Measurements from ENCODE around the gene ROR1.

DNA sequence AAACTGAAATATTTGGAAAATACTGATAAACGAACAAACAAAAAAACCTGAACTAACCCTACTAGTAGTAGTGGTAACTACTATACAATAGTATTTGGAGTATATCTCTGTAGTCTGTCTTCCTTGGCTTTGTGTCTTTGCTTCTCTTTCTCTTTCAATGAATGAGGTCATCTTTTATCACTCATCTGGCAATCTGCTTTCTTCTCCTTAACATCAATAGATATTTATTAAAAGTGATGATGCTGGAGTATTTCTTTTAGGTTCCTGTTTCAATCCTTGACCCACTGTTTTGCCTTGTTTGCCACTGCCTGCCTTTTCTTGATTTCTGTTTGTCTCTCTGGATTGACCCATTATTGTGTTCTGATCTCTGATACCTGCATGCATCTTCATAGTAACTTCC is 71.5 kb downstream of the ROR1 start:
- TF ChIP-seq, protein P1, sequence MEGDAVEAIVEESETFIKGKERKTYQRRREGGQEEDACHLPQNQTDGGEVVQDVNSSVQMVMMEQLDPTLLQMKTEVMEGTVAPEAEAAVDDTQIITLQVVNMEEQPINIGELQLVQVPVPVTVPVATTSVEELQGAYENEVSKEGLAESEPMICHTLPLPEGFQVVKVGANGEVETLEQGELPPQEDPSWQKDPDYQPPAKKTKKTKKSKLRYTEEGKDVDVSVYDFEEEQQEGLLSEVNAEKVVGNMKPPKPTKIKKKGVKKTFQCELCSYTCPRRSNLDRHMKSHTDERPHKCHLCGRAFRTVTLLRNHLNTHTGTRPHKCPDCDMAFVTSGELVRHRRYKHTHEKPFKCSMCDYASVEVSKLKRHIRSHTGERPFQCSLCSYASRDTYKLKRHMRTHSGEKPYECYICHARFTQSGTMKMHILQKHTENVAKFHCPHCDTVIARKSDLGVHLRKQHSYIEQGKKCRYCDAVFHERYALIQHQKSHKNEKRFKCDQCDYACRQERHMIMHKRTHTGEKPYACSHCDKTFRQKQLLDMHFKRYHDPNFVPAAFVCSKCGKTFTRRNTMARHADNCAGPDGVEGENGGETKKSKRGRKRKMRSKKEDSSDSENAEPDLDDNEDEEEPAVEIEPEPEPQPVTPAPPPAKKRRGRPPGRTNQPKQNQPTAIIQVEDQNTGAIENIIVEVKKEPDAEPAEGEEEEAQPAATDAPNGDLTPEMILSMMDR (IDR thresholded peaks at IDR 0.05), result no peak
- TF ChIP-seq POLR2A (IDR thresholded peaks at IDR 0.05), result no peak
